SK-N-SH treated with all-trans-retinoic acid at 6 μM for 48 hours (cell line): Measurements from ENCODE around the gene ACAP2.
"Not testable (repeated sequence)": the region's sequence is repeated elsewhere in the genome, so short reads cannot be mapped to it uniquely, and the experiment has no call there.

Experiments
- ATAC-seq: fragments of 200-7000 bp; cut with Tn5 transposase; 3 replicates; pipeline ENCODE4 v1.9.1; 2020; ENCODE audit warnings: mild to moderate bottlenecking, moderate library complexity
- ARNTL ChIP-seq: fragments of 450-650 bp; formaldehyde crosslinking; IDR thresholded peaks from 2 replicates; pipeline ENCODE4 v1.5.0; 2020; ENCODE audit warnings: low read depth, mild to moderate bottlenecking, moderate library complexity, borderline replicate concordance
- BACH2 ChIP-seq: fragments of 250-450 bp; sonication (Bioruptor Pico); IDR thresholded peaks from 2 replicates; pipeline ENCODE4 v1.9.0; 2021; ENCODE audit warnings: mild to moderate bottlenecking, borderline replicate concordance
- CSDC2 ChIP-seq: fragments of 250-450 bp; sonication (Bioruptor Pico); IDR thresholded peaks from 2 replicates; pipeline ENCODE4 v1.5.0; 2020; ENCODE audit warnings: mild to moderate bottlenecking, moderate library complexity
- ESRRG ChIP-seq: fragments of 250-450 bp; sonication (Bioruptor Pico); IDR thresholded peaks from 2 replicates; pipeline ENCODE4 v1.6.1; 2021; ENCODE audit warnings: mild to moderate bottlenecking
- GLIS3 ChIP-seq: fragments of 250-450 bp; sonication (Bioruptor Pico); IDR thresholded peaks from 2 replicates; pipeline ENCODE4 v1.5.0; 2020; ENCODE audit warnings: mild to moderate bottlenecking, moderate library complexity
- ISL1 ChIP-seq: fragments of 250-450 bp; sonication (Bioruptor Pico); IDR thresholded peaks from 2 replicates; pipeline ENCODE4 v2.1.2; 2022; ENCODE audit warnings: mild to moderate bottlenecking, moderate library complexity
- OSR1 ChIP-seq: fragments of 250-450 bp; sonication (Bioruptor Pico); IDR thresholded peaks from 2 replicates; pipeline ENCODE4 v1.8.0; 2022; ENCODE audit warnings: moderate library complexity, mild to moderate bottlenecking, inconsistent platforms
- PPARA ChIP-seq: fragments of 250-450 bp; sonication (Bioruptor Pico); IDR thresholded peaks from 2 replicates; pipeline ENCODE4 v1.5.0; 2020; ENCODE audit warnings: mild to moderate bottlenecking, borderline replicate concordance
- RARB ChIP-seq: fragments of 250-450 bp; sonication (Bioruptor Pico); IDR thresholded peaks from 2 replicates; pipeline ENCODE4 v1.8.0; 2021; ENCODE audit warnings: mild to moderate bottlenecking, moderate library complexity
- SNAI2 ChIP-seq: fragments of 250-450 bp; sonication (Bioruptor Pico); IDR thresholded peaks from 2 replicates; pipeline ENCODE4 v1.5.0; 2020; ENCODE audit warnings: mild to moderate bottlenecking, moderate library complexity
- TCF4 ChIP-seq: fragments of 250-450 bp; sonication (Bioruptor Pico); IDR thresholded peaks from 2 replicates; pipeline ENCODE4 v1.8.0; 2021; ENCODE audit warnings: mild to moderate bottlenecking, moderate library complexity, borderline replicate concordance
- TOX ChIP-seq: fragments of 250-450 bp; sonication (Bioruptor Pico); IDR thresholded peaks from 2 replicates; pipeline ENCODE4 v1.8.0; 2021; ENCODE audit warnings: mild to moderate bottlenecking, moderate library complexity, borderline replicate concordance
- ZC3H10 ChIP-seq: fragments of 250-450 bp; sonication (Bioruptor Pico); IDR thresholded peaks from 2 replicates; pipeline ENCODE4 v1.5.1; 2021; ENCODE audit warnings: mild to moderate bottlenecking, moderate library complexity
- ZFP3 ChIP-seq: fragments of 250-450 bp; sonication (Bioruptor Pico); IDR thresholded peaks from 2 replicates; pipeline ENCODE4 v1.5.0; 2020; ENCODE audit warnings: mild to moderate bottlenecking, moderate library complexity
- ZFP30 ChIP-seq: fragments of 450-650 bp; formaldehyde crosslinking; IDR thresholded peaks from 2 replicates; pipeline ENCODE4 v1.5.0; 2022; ENCODE audit warnings: mild to moderate bottlenecking, moderate library complexity
- ZNF70 ChIP-seq: fragments of 450-650 bp; formaldehyde crosslinking; IDR thresholded peaks from 2 replicates; pipeline ENCODE4 v1.5.0; 2020; ENCODE audit warnings: mild to moderate bottlenecking, moderate library complexity
- ZNF8 ChIP-seq: fragments of 450-650 bp; formaldehyde crosslinking; IDR thresholded peaks from 2 replicates; pipeline ENCODE4 v1.5.0; 2020; ENCODE audit warnings: mild to moderate bottlenecking, moderate library complexity
- TF ChIP-seq, protein P1 (sequence below): fragments of 250-450 bp; sonication (Bioruptor Pico); IDR thresholded peaks from 2 replicates; pipeline ENCODE4 v1.8.0; 2020; ENCODE audit warnings: mild to moderate bottlenecking, moderate library complexity, borderline replicate concordance
- TF ChIP-seq, protein P2 (sequence below): fragments of 250-450 bp; sonication (Bioruptor Pico); IDR thresholded peaks from 2 replicates; pipeline ENCODE4 v1.8.0; 2021; ENCODE audit warnings: low read depth, mild to moderate bottlenecking, moderate library complexity, borderline replicate concordance
- TF ChIP-seq, protein P3 (sequence below): fragments of 250-450 bp; sonication (Bioruptor Pico); IDR thresholded peaks from 2 replicates; pipeline ENCODE4 v1.5.1; 2020; ENCODE audit warnings: low read depth, mild to moderate bottlenecking, moderate library complexity
- TF ChIP-seq, protein P4 (sequence below): fragments of 250-450 bp; sonication (Bioruptor Pico); IDR thresholded peaks from 2 replicates; pipeline ENCODE4 v1.5.0; 2020; ENCODE audit warnings: mild to moderate bottlenecking, moderate library complexity
- TF ChIP-seq, protein P5 (sequence below): fragments of 250-450 bp; sonication (Bioruptor Pico); IDR thresholded peaks from 2 replicates; pipeline ENCODE4 v1.5.1; 2021; ENCODE audit warnings: mild to moderate bottlenecking, moderate library complexity

The ACAP2 gene

DNA sequence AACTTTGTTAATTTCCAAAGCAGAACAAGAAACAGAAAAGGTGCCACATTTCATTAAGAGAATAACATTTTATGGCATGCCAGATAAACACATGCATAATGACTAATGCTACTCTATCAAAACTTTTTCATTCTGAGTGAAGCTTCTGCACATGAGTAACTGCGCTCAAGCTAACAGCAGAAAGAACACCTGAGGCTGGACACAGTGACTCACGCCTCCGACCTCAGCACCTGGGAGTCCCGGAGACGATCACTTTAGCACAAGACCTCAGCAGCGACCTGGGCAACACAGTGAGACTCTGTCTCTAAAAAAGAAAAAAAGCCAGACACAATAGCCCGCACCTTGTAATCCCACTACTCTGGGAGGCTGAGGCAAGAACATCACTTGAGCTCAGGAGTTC lies 70.6 kb downstream of the ACAP2 start:
- ATAC-seq: no peak
- TF ChIP-seq BACH2: no peak

DNA sequence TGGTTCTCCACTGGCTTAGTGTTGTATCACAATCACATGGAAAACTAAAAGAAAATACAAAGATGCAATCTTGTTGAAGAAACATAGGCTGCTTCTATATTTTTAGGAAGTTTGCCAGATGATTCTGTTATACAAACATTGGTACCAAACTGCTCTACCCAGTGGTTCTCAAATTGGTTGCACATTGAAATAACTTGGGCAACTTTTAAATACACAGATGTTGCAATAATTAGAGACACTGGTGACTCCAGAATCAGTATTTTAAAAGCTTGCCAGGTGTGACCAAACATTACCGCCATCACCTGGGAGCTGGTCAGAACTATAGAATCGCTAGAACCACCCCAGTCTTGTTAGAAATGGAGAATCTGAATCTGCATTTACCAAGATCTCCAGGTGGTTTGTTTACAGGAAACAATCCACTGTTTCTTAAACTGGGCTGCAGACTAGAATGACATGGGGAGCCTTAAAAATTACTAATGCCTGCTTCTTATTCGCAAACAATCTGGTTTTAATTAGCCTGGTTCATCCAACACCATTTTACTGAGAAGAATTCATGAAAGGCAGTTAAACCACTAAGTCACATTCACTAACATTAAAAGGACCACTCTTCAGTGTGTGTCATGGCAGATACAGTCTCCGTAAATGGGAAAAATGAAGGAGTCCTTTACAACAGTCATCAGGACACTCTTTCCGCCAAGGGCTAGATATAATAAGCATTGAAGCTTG lies 76.5 kb downstream of the ACAP2 start:
- no peak for TF ChIP-seq RARB (CRISPR knock-in tag)
- no peak for TF ChIP-seq ZNF70 (CRISPR knock-in tag)
- no peak for TF ChIP-seq TOX (CRISPR knock-in tag)
- TF ChIP-seq OSR1: no peak
- no peak for TF ChIP-seq ESRRG
- TF ChIP-seq, protein P1, sequence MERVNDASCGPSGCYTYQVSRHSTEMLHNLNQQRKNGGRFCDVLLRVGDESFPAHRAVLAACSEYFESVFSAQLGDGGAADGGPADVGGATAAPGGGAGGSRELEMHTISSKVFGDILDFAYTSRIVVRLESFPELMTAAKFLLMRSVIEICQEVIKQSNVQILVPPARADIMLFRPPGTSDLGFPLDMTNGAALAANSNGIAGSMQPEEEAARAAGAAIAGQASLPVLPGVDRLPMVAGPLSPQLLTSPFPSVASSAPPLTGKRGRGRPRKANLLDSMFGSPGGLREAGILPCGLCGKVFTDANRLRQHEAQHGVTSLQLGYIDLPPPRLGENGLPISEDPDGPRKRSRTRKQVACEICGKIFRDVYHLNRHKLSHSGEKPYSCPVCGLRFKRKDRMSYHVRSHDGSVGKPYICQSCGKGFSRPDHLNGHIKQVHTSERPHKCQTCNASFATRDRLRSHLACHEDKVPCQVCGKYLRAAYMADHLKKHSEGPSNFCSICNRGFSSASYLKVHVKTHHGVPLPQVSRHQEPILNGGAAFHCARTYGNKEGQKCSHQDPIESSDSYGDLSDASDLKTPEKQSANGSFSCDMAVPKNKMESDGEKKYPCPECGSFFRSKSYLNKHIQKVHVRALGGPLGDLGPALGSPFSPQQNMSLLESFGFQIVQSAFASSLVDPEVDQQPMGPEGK (CRISPR knock-in tag): no peak
- TF ChIP-seq ARNTL: no peak
- TF ChIP-seq GLIS3 (CRISPR knock-in tag): no peak
- no peak for TF ChIP-seq SNAI2 (CRISPR knock-in tag)
- TF ChIP-seq, protein P2, sequence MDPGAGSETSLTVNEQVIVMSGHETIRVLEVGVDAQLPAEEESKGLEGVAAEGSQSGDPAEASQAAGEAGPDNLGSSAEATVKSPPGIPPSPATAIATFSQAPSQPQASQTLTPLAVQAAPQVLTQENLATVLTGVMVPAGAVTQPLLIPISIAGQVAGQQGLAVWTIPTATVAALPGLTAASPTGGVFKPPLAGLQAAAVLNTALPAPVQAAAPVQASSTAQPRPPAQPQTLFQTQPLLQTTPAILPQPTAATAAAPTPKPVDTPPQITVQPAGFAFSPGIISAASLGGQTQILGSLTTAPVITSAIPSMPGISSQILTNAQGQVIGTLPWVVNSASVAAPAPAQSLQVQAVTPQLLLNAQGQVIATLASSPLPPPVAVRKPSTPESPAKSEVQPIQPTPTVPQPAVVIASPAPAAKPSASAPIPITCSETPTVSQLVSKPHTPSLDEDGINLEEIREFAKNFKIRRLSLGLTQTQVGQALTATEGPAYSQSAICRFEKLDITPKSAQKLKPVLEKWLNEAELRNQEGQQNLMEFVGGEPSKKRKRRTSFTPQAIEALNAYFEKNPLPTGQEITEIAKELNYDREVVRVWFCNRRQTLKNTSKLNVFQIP (CRISPR knock-in tag): no peak
- no peak for TF ChIP-seq ZFP3 (CRISPR knock-in tag)
- TF ChIP-seq, protein P3, sequence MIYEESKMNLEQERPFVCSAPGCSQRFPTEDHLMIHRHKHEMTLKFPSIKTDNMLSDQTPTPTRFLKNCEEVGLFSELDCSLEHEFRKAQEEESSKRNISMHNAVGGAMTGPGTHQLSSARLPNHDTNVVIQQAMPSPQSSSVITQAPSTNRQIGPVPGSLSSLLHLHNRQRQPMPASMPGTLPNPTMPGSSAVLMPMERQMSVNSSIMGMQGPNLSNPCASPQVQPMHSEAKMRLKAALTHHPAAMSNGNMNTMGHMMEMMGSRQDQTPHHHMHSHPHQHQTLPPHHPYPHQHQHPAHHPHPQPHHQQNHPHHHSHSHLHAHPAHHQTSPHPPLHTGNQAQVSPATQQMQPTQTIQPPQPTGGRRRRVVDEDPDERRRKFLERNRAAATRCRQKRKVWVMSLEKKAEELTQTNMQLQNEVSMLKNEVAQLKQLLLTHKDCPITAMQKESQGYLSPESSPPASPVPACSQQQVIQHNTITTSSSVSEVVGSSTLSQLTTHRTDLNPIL (CRISPR knock-in tag): no peak
- no peak for TF ChIP-seq ZC3H10 (CRISPR knock-in tag)
- no peak for TF ChIP-seq BACH2
- TF ChIP-seq PPARA: no peak
- TF ChIP-seq, protein P4, sequence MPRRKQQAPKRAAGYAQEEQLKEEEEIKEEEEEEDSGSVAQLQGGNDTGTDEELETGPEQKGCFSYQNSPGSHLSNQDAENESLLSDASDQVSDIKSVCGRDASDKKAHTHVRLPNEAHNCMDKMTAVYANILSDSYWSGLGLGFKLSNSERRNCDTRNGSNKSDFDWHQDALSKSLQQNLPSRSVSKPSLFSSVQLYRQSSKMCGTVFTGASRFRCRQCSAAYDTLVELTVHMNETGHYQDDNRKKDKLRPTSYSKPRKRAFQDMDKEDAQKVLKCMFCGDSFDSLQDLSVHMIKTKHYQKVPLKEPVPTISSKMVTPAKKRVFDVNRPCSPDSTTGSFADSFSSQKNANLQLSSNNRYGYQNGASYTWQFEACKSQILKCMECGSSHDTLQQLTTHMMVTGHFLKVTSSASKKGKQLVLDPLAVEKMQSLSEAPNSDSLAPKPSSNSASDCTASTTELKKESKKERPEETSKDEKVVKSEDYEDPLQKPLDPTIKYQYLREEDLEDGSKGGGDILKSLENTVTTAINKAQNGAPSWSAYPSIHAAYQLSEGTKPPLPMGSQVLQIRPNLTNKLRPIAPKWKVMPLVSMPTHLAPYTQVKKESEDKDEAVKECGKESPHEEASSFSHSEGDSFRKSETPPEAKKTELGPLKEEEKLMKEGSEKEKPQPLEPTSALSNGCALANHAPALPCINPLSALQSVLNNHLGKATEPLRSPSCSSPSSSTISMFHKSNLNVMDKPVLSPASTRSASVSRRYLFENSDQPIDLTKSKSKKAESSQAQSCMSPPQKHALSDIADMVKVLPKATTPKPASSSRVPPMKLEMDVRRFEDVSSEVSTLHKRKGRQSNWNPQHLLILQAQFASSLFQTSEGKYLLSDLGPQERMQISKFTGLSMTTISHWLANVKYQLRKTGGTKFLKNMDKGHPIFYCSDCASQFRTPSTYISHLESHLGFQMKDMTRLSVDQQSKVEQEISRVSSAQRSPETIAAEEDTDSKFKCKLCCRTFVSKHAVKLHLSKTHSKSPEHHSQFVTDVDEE (CRISPR knock-in tag): no peak
- TF ChIP-seq ZNF8 (CRISPR knock-in tag): no peak
- TF ChIP-seq ISL1 (CRISPR knock-in tag): no peak
- TF ChIP-seq CSDC2 (CRISPR knock-in tag): no peak
- TF ChIP-seq, protein P5, sequence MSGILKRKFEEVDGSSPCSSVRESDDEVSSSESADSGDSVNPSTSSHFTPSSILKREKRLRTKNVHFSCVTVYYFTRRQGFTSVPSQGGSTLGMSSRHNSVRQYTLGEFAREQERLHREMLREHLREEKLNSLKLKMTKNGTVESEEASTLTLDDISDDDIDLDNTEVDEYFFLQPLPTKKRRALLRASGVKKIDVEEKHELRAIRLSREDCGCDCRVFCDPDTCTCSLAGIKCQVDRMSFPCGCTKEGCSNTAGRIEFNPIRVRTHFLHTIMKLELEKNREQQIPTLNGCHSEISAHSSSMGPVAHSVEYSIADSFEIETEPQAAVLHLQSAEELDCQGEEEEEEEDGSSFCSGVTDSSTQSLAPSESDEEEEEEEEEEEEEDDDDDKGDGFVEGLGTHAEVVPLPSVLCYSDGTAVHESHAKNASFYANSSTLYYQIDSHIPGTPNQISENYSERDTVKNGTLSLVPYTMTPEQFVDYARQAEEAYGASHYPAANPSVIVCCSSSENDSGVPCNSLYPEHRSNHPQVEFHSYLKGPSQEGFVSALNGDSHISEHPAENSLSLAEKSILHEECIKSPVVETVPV (CRISPR knock-in tag): no peak

DNA sequence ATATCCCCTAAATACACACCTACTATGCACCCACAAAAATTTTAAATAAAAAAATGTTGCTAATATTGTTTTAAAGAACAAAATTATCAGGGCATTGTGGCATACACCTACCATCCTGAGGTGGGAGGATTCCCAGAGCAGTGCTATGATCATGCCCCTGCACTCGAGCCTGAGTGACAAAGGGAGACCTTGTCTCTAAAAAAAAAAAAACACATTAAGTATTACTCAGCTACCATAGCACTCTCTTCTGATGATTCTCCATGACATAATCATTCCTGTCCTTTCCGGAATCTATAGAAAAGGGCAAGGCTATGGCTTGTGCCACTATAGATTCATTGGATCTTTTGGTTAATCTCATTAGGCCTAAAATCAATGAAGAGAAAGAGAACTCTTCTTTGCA lies 77.4 kb downstream of the ACAP2 start:
- ATAC-seq: no peak
- TF ChIP-seq, protein P3 (CRISPR knock-in tag): no peak
- TF ChIP-seq, protein P2 (CRISPR knock-in tag): no peak
- TF ChIP-seq PPARA (no peak), ZFP30 (CRISPR knock-in tag) (no peak), ARNTL (no peak), ZNF70 (CRISPR knock-in tag) (no peak), RARB (CRISPR knock-in tag) (no peak), CSDC2 (CRISPR knock-in tag) (no peak), ZNF8 (CRISPR knock-in tag) (no peak), ISL1 (CRISPR knock-in tag) (no peak), TCF4 (CRISPR knock-in tag) (no peak), OSR1 (no peak), ZC3H10 (CRISPR knock-in tag) (no peak), GLIS3 (CRISPR knock-in tag) (no peak)
- TF ChIP-seq, protein P5 (CRISPR knock-in tag): no peak
- TF ChIP-seq, all 23 proteins: peak for 0

More for the DNA sequence above, 76.5 kb downstream of the ACAP2 start:
- ATAC-seq: no peak

DNA sequence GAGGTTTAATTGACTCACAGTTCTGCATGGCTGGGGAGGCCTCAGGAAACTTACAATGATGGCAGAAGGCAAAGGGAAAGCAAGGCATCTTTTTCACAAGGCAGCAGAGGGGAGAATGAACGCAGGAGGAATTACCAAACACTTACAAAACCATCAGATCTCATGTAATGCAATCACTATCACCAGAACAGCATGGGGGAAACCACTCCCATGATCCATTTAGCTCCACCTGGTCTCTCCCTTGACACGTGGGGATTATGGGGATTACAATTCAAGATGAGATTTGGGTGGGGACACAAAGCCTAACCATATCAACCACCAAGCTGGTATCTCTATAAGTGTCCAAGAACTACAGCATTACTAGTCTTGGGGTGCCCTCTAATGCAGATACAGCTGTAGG lies 85.0 kb downstream of the ACAP2 start:
- not testable (repeated sequence) for ATAC-seq
